ENCODE measurements around the gene NDFIP1. TPM values are rescaled to one million over a fixed set of nuclear protein-coding genes. Genes with fewer than 3 reads are reported as not detected.
A peak's percentile ranks its signal among the peaks of the same experiment; 100 is the strongest.
"Not testable (repeated sequence)": the region's sequence is repeated elsewhere in the genome, so short reads cannot be mapped to it uniquely, and the experiment has no call there.

The NDFIP1 gene
- total and polyA plus RNA-seq, 7 experiments from 2014 or later, result 53.0 to 136 (median 99.3) TPM

DNA sequence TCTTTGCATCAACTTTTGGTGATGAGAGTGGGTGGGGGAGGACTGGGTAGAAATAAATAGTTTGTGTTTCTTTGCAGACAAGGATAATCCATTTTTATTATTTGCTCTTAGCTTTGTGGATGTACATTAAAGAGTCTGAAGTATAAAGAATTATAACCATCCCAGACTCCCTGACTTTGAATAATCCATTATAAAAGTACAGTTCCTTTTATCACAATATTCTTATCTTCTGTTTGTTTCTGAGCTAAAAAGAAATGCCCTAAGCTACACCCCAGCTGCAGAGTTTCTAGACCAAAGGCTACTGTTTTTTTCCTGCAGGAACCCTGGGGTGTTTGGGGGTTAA is 77.9 kb downstream of the NDFIP1 start:
- H3K36me3 ChIP-seq (ENCODE audit: control insufficient read depth in 2 of 3, insufficient read depth in 3 of 3, low read length in 3 of 3), result no peaks in the 10 kb centered on the region
- DNase-seq (no peak), ATAC-seq (no peak)
- intact Hi-C loops (cut with micrococcal nuclease), result no loop called here
- no peak overlapping the region for H3K27ac ChIP-seq (ENCODE audit: low read depth, low read length)
- H3K4me3 ChIP-seq (ENCODE audit: low read length), result no peak overlapping the region
- ChIA-PET CTCF (interaction anchor here (0.7 kb wide), 1 partner anchor 38 kb away, joined by 4 read pairs; no protein-coding TSS in a partner anchor), POLR2A (no interaction called here)
- peaks cover 0 to 15% (median 2%) of the 10 kb centered on the region in 7 donors for H3K4me1 Mint-ChIP-seq
- H3K9me3 Mint-ChIP-seq, result peaks cover 0 to 1% (median 0%) of the 10 kb centered on the region in 11 donors
- H3K4me1 ChIP-seq (ENCODE audit: control insufficient read depth in 2 of 2, insufficient read depth in 2 of 2, low read length in 2 of 2), result no peaks in the 10 kb centered on the region
- no peak overlapping the region for H3K4me3 Mint-ChIP-seq
- H3K9me3 ChIP-seq (ENCODE audit: control insufficient read depth in 2 of 3, low read length in 3 of 3), result no peaks in the 10 kb centered on the region
- no peak overlapping the region for H3K27ac Mint-ChIP-seq
- H3K27me3 ChIP-seq (ENCODE audit: control insufficient read depth in 2 of 2, insufficient read depth in 2 of 2, low read length in 2 of 2), result no peaks in the 10 kb centered on the region
- H3K36me3 Mint-ChIP-seq, result no peaks in the 10 kb centered on the region
- H3K27me3 Mint-ChIP-seq, result peaks cover 0 to 6% (median 4%) of the 10 kb centered on the region in 5 donors

DNA sequence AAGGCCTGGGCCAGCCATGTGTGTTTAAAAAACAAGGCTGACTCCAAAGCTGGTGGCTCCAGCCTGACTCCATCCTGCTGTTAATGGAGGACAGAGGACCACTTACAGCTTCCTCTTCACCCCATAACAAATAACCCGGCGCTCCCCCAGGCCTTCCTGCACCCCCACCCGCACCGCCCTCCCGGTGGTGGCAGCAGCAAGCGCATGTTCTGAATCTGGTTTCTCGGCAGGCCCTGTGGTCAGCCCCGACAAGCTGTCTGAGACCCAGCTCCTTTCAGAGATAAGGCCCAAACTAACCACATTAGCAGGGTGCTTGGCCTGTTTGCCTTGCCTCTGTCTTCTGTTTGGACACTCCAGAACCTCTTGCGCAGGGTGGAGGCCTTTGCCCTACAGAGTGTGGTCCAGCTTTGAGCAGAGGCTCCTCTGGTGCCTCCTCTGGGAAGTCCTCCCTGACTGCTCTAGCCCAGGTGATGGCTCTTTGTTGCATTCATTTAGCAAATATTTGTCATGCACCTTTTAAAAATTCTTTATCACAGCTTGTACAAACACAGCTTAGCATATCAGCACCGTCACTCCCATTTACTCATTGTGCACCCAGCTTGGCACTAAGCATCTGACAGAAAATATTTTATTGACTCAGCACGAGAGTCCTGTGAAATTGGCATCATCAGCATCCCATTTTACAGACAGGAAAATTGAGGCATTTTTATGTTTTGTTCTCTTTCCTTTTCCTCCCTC is 78.4 kb downstream of the NDFIP1 start:
- no peak for DNase-seq
- intact Hi-C loops (cut with micrococcal nuclease), result no loop called here
- Histone ChIP-seq H3K36me3 (ENCODE audit: control insufficient read depth in 2 of 3, insufficient read depth in 3 of 3, low read length in 3 of 3) (no peaks in the 10 kb centered on the region), H3K4me1 (ENCODE audit: control insufficient read depth in 2 of 2, insufficient read depth in 2 of 2, low read length in 2 of 2) (no peaks in the 10 kb centered on the region), H3K4me3 (ENCODE audit: low read length) (no peak overlapping the region), H3K9me3 (ENCODE audit: control insufficient read depth in 2 of 3, low read length in 3 of 3) (no peaks in the 10 kb centered on the region), H3K27ac (ENCODE audit: low read depth, low read length) (no peak overlapping the region), H3K27me3 (ENCODE audit: control insufficient read depth in 2 of 2, insufficient read depth in 2 of 2, low read length in 2 of 2) (no peaks in the 10 kb centered on the region)
- Mint-ChIP-seq H3K36me3 (no peaks in the 10 kb centered on the region), H3K4me1 (peaks cover 0 to 15% (median 2%) of the 10 kb centered on the region in 7 donors), H3K4me3 (no peak overlapping the region), H3K27me3 (peaks cover 0 to 6% (median 4%) of the 10 kb centered on the region in 5 donors), H3K9me3 (peaks cover 0 to 1% (median 0%) of the 10 kb centered on the region in 11 donors), H3K27ac (peak overlapping the region in 1 of 9 donors; percentile 26)
- POLR2A ChIA-PET, result no interaction called here
- ATAC-seq, result peak; percentile 29
- CTCF ChIA-PET, result interaction anchor here (0.7 kb wide), 1 partner anchor 37 kb away, joined by 4 read pairs; no protein-coding TSS in a partner anchor

DNA sequence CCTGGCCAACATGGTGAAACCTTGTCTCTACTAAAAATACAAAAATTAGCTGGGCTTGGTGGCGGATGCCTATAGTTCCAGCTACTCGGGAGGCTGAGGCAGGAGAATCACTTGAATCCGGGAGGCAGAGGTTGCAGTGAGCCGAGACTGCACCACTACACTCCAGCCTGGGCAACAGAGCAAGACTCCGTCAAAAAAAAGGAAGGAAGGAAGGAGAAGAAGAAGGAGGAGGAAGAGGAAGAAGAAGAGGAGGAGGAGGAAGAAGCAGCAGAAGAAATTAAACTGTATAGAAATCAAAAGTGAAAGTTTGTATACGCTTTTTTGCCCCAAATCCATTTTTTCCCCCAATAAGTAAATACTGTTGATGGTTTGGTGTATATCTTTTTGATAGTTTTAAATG is 80.1 kb downstream of the NDFIP1 start:
- intact Hi-C loops (cut with micrococcal nuclease); H3K27me3 Mint-ChIP-seq; ATAC-seq; H3K27ac Mint-ChIP-seq; CTCF ChIA-PET; H3K36me3 ChIP-seq (ENCODE audit: control insufficient read depth in 2 of 3, insufficient read depth in 3 of 3, low read length in 3 of 3); DNase-seq; H3K36me3 Mint-ChIP-seq; POLR2A ChIA-PET; H3K9me3 ChIP-seq (ENCODE audit: control insufficient read depth in 2 of 3, low read length in 3 of 3); H3K4me3 Mint-ChIP-seq; H3K4me1 ChIP-seq (ENCODE audit: control insufficient read depth in 2 of 2, insufficient read depth in 2 of 2, low read length in 2 of 2); H3K4me3 ChIP-seq (ENCODE audit: low read length); H3K27me3 ChIP-seq (ENCODE audit: control insufficient read depth in 2 of 2, insufficient read depth in 2 of 2, low read length in 2 of 2); H3K27ac ChIP-seq (ENCODE audit: low read depth, low read length); H3K9me3 Mint-ChIP-seq: not testable (repeated sequence)
- H3K4me1 Mint-ChIP-seq, result peaks cover 0 to 15% (median 2%) of the 10 kb centered on the region in 7 donors

DNA sequence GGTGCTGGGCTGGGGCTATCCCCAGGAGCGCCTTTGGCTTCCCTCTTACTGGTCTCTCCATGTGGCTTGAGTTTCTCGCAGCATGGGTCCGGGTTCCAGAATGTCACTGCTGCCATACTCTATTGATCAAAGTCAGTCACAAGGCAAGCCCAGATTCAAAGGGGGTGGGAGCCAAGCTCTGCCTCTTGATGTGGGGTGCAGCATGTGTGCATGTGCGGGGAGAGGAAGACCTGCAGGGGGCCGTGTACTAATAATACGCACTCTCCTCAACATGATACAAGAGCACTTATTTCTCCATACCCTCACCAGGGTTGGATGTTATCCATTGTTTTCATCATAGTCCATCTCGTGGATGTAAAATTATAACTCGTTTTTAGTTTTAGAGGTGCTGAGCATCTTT is 81.2 kb downstream of the NDFIP1 start:
- POLR2A ChIA-PET, result no interaction called here
- Mint-ChIP-seq H3K9me3 (peaks cover 0 to 1% (median 0%) of the 10 kb centered on the region in 11 donors), H3K4me1 (peaks cover 0 to 15% (median 2%) of the 10 kb centered on the region in 7 donors), H3K36me3 (no peaks in the 10 kb centered on the region), H3K27ac (no peak overlapping the region), H3K4me3 (no peak overlapping the region), H3K27me3 (peaks cover 0 to 6% (median 3%) of the 10 kb centered on the region in 5 donors)
- H3K4me3 ChIP-seq (ENCODE audit: low read length), result no peak overlapping the region
- no peaks in the 10 kb centered on the region for H3K36me3 ChIP-seq (ENCODE audit: control insufficient read depth in 2 of 3, insufficient read depth in 3 of 3, low read length in 3 of 3)
- intact Hi-C loops (cut with micrococcal nuclease), result no loop called here
- no peak overlapping the region for H3K27ac ChIP-seq (ENCODE audit: low read depth, low read length)
- ATAC-seq (no peak), DNase-seq (no peak)
- H3K9me3 ChIP-seq (ENCODE audit: control insufficient read depth in 2 of 3, low read length in 3 of 3), result no peaks in the 10 kb centered on the region
- H3K4me1 ChIP-seq (ENCODE audit: control insufficient read depth in 2 of 2, insufficient read depth in 2 of 2, low read length in 2 of 2), result no peaks in the 10 kb centered on the region
- CTCF ChIA-PET, result no interaction called here
- H3K27me3 ChIP-seq (ENCODE audit: control insufficient read depth in 2 of 2, insufficient read depth in 2 of 2, low read length in 2 of 2), result no peaks in the 10 kb centered on the region

DNA sequence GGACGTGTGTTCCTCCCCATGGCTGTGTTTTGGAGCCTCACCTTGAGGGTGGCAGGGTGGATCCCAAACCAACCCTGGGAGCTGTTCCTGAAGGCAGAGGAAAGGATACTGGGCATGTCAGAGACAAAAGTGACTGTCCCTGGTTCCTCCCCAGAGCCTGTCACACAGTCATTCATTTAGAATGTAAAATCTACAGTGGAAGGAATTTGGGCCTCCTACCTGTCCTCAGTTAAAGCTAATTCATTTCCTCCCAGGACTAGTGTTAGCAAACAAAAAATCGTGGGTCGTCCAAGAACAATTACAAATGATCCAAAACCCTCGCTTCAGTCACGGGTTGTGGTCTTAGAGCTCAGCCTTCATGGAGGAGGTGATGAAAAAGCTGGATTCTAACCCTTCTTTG is 83.2 kb downstream of the NDFIP1 start:
- no peak overlapping the region for H3K4me3 ChIP-seq (ENCODE audit: low read length)
- Mint-ChIP-seq H3K27ac (no peak overlapping the region), H3K27me3 (peaks cover 0 to 6% (median 0%) of the 10 kb centered on the region in 5 donors), H3K4me3 (no peak overlapping the region), H3K36me3 (no peaks in the 10 kb centered on the region), H3K9me3 (peaks cover 0 to 1% (median 0%) of the 10 kb centered on the region in 11 donors), H3K4me1 (peaks cover 0 to 15% (median 2%) of the 10 kb centered on the region in 7 donors)
- H3K27ac ChIP-seq (ENCODE audit: low read depth, low read length), result no peak overlapping the region
- ChIA-PET CTCF (no interaction called here), POLR2A (no interaction called here)
- H3K4me1 ChIP-seq (ENCODE audit: control insufficient read depth in 2 of 2, insufficient read depth in 2 of 2, low read length in 2 of 2), result no peaks in the 10 kb centered on the region
- no peaks in the 10 kb centered on the region for H3K9me3 ChIP-seq (ENCODE audit: control insufficient read depth in 2 of 3, low read length in 3 of 3)
- DNase-seq (no peak), ATAC-seq (no peak)
- no peaks in the 10 kb centered on the region for H3K27me3 ChIP-seq (ENCODE audit: control insufficient read depth in 2 of 2, insufficient read depth in 2 of 2, low read length in 2 of 2)
- no peaks in the 10 kb centered on the region for H3K36me3 ChIP-seq (ENCODE audit: control insufficient read depth in 2 of 3, insufficient read depth in 3 of 3, low read length in 3 of 3)
- intact Hi-C loops (cut with micrococcal nuclease), result no loop called here

DNA sequence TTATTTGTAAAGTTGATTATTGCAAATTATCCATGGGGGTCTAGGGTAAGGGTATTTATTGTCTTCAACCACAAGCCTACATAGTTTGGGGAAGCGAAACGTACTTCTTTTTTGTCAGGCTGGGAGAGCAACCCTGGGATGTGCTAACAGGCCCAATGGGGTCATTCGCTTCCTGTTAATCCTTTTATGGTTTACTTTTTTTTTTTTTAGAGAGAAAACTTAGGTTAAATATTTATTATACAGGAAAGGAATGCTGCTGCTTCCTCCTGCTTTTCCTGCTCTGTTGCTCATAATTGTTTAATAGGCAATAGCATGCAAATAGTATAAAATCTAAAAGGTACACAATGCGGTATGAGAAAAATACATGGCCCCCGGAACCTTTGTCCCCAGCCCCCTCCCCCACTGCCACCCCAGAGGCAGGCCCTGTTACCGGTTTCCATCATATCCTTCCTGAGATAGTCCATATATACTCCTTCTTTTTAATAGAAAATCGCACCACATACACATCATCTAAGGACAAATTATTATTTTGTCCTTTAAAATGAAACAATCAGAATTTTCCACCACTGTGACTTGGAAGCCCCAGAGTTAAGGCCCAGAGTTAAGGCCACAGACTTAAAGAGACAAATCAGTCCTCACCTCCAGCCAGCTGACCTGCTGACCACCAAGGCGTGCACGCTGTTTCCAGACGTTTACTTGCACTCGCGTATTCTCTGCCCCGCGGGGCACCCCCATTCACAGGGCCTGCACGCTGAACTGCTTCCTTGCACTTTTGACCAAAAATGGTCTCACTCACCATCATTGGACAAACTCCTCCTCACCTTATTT is 83.9 kb downstream of the NDFIP1 start:
- Mint-ChIP-seq H3K4me3 (no peak overlapping the region), H3K4me1 (peaks cover 0 to 15% (median 2%) of the 10 kb centered on the region in 7 donors), H3K27ac (no peak overlapping the region), H3K9me3 (peaks cover 0 to under 1% (median 0%) of the 10 kb centered on the region in 11 donors), H3K36me3 (no peaks in the 10 kb centered on the region), H3K27me3 (peaks cover 0 to 5% (median under 1%) of the 10 kb centered on the region in 5 donors)
- H3K36me3 ChIP-seq (ENCODE audit: control insufficient read depth in 2 of 3, insufficient read depth in 3 of 3, low read length in 3 of 3), result no peaks in the 10 kb centered on the region
- no peak for ATAC-seq
- no peaks in the 10 kb centered on the region for H3K27me3 ChIP-seq (ENCODE audit: control insufficient read depth in 2 of 2, insufficient read depth in 2 of 2, low read length in 2 of 2)
- no peak overlapping the region for H3K4me3 ChIP-seq (ENCODE audit: low read length)
- no peak overlapping the region for H3K27ac ChIP-seq (ENCODE audit: low read depth, low read length)
- intact Hi-C loops (cut with micrococcal nuclease), result no loop called here
- no peaks in the 10 kb centered on the region for H3K4me1 ChIP-seq (ENCODE audit: control insufficient read depth in 2 of 2, insufficient read depth in 2 of 2, low read length in 2 of 2)
- POLR2A ChIA-PET, result no interaction called here
- no peaks in the 10 kb centered on the region for H3K9me3 ChIP-seq (ENCODE audit: control insufficient read depth in 2 of 3, low read length in 3 of 3)
- no peak for DNase-seq
- CTCF ChIA-PET, result no interaction called here
